Muscle of arm (tissue), 12 donors: Measurements from ENCODE around the gene KHDC4. TPM values are rescaled to one million over a fixed set of nuclear protein-coding genes. Genes with fewer than 3 reads are reported as not detected.

Source experiments
- DNase-seq: peaks from one replicate; pipeline ENCODE4 v3.0.0-alpha.2; 2013
- polyA plus RNA-seq, 12 donors: library from polyadenylated mRNA; unstranded; fragments of 120-200 nt; gene quantifications; one replicate each; pipeline ENCODE4 v1.2.1, GENCODE V29; 2013; ENCODE audit not compliant: insufficient read length in 12 of 12

KHDC4 gene
- polyA plus RNA-seq, 12 donors: 25.3 to 71.3 (median 37.7) TPM; not detected in 1

DNA sequence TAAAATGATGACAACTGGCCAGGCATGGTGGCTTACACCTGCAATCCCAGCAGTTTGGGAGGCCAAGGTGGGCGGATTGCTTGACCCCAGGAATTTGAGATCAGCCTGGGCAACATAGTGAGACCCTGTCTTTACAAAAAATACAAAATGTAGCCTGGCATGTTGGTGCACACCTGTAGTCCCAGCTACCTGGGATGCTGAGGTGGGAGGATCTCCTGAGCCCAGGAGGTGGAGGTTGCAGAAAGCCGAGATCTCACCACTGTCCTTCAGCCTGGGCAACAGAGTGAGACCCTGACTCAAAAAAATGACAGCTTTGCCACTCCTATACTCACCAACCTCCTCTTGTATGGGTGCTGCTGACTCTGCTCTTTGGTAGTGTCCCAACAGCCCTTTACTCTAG lies 56.3 kb downstream of the KHDC4 start:
- no peak for DNase-seq

DNA sequence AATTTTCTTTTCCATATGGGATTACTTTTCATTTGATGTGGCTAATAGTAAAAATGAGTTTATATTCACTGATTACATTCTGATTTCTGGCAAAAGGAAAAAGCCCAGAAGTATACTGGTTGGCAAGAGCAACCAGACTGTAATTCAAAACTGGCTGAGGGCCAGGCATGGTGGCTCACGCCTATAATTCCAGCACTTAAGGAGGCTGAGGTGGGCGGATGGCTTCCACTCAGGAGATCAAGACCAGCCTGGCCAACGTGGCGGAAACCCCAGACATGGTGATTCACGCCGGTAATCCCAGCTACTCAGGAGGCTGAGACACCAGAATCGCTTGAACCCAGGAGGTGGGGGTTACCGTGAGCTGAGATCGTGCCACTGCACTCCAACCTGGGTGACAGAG lies 60.4 kb downstream of the KHDC4 start:
- no peak for DNase-seq

DNA sequence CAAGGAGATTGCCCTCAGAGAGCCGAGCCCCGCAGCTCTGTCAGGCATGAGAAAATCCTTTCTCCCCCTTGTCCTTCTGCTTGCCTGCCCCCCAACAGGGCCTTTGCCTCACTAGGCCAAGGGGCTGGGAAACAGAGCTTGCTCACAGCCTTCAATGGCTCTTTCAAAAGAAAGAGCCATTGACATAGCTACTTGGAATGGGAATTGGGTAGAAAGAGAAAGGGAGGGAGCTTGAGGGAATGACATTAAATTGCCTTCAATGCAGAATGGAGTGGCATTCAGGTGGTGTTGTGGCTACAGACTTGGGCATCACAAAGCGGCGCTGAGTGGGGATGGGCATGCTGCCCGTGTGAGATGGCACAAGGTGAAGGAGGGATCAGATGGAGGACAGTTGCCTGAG lies 61.7 kb downstream of the KHDC4 start:
- no peak for DNase-seq

DNA sequence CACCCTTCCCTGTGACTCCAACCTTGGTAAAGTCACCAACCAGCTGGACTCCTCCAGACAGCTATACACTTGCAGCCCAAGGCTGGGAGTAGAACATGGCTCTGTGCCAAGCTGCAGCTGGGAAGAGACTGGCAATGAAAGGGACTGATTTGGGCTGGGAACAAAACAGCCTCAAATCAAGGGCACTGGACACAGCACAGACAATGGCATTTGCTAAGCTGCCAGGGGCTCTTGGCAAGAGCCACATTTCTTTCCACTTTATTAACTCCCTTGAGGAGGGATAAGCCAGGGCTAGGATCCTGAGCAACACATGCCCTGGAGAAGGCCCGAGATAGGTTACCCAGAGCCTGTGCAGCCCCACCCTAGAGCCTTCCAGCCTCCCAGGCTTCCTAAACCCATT lies 62.8 kb downstream of the KHDC4 start:
- peak; percentile 66 for DNase-seq

DNA sequence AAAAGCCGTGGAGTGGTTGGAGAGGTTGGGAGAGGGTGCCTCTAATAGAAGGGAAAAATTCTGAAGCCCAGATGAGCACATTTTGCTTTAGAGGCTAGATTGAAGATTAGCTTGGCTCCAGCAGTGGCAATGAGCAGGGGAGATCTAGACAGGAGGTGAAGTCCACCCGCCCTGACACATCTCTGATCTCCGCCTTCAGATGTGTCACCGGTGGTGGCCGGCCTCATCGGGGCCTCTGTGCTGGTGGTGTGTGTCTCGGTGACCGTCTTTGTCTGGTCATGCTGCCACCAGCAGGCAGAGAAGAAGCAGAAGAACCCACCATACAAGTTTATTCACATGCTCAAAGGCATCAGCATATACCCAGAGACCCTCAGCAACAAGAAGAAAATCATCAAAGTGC lies 66.4 kb downstream of the KHDC4 start:
- DNase-seq: no peak

DNA sequence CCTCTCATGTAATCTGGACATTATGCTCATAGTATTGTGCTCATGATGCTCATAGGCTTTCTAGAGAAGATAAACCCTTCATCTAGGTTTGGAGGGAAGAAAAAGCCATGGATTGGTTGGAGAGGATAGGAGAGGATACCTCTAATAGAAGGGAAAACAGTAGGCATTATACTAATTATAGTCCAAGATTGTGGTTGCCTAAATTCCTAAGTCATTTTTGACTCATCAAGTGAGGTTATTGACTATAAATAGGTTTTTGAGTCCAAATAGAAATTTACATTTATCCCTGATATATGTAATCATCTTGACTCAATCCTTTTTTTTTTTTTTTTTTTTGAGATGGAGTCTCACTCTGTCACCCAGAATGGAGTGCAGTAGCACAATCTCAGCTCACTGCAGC lies 69.8 kb downstream of the KHDC4 start:
- DNase-seq: no peak

Other genes with a start within 250 kb of the KHDC4 start
- 10 to 100 TPM in 11 of 12 donors, not detected in 1; 31.3 to 86.6 (median 54.6) TPM for gene YY1AP1, start 245.6 kb downstream of the KHDC4 start, polyA plus RNA-seq
- gene DAP3, start 245.3 kb downstream of the KHDC4 start, polyA plus RNA-seq: 100 to 1,000 TPM in 11 of 12 donors, not detected in 1; 121 to 176 (median 141) TPM
- gene GON4L, start 77.2 kb downstream of the KHDC4 start, polyA plus RNA-seq: 10 to 100 TPM in 11 of 12 donors, not detected in 1; 25.0 to 47.3 (median 33.2) TPM
- 100 to 1,000 TPM in 1 of 12 donors, 10 to 100 TPM in 11; 13.6 to 133 (median 16.9) TPM for gene SYT11, start 74.8 kb downstream of the KHDC4 start, polyA plus RNA-seq
- 10 to 100 TPM in 11 of 12 donors, not detected in 1; 17.7 to 33.4 (median 28.7) TPM for gene RIT1, start 23.1 kb downstream of the KHDC4 start, polyA plus RNA-seq
- under 1 TPM in 7 of 12 donors, not detected in 5; 0.12 to 0.62 (median 0.20) TPM for gene RXFP4, start 7.2 kb upstream of the KHDC4 start, polyA plus RNA-seq
- gene ARHGEF2, start 44.1 kb upstream of the KHDC4 start, polyA plus RNA-seq: 100 to 1,000 TPM; 119 to 396 (median 157) TPM
- gene SSR2, start 86.5 kb upstream of the KHDC4 start, polyA plus RNA-seq: 100 to 1,000 TPM in 11 of 12 donors, not detected in 1; 209 to 317 (median 230) TPM
- gene UBQLN4, start 119.4 kb upstream of the KHDC4 start, polyA plus RNA-seq: 10 to 100 TPM in 11 of 12 donors, not detected in 1; 40.2 to 55.3 (median 47.1) TPM
- gene LAMTOR2, start 120.4 kb upstream of the KHDC4 start, polyA plus RNA-seq: 10 to 100 TPM in 11 of 12 donors, not detected in 1; 33.6 to 81.4 (median 36.4) TPM
- 10 to 100 TPM in 3 of 12 donors, 1 to 10 TPM in 1, under 1 TPM in 7, not detected in 1; 0.18 to 39.5 (median 0.65) TPM for gene RAB25, start 126.7 kb upstream of the KHDC4 start, polyA plus RNA-seq
- gene MEX3A, start 148.1 kb upstream of the KHDC4 start, polyA plus RNA-seq: 100 to 1,000 TPM in 1 of 12 donors, 10 to 100 TPM in 11; 17.0 to 113 (median 23.9) TPM
- 100 to 1,000 TPM; 240 to 804 (median 293) TPM for gene LMNA, start 180.3 kb upstream of the KHDC4 start, polyA plus RNA-seq
- gene SEMA4A, start 219.2 kb upstream of the KHDC4 start, polyA plus RNA-seq: 10 to 100 TPM in 2 of 12 donors, 1 to 10 TPM in 9, not detected in 1; 2.2 to 16.5 (median 3.4) TPM